ENCODE results near the gene GLIS1.

The GLIS1 gene

GRCh38 chr1:53575141-53575954, 163.6 kb downstream of the GLIS1 start:
- DNase-seq: no peak

- no peak for DNase-seq
Measured at GRCh38 chr1:53574621-53575020, 164.3 kb downstream of the GLIS1 start.

GRCh38 chr1:53573931-53574330, 165.0 kb downstream of the GLIS1 start:
- no peak for DNase-seq

- no peak for DNase-seq
Measured at GRCh38 chr1:53573522-53573921, 165.4 kb downstream of the GLIS1 start.

- DNase-seq: no peak
Measured at GRCh38 chr1:53572815-53573173, 166.2 kb downstream of the GLIS1 start.

- DNase-seq: peak; percentile 80
Measured at GRCh38 chr1:53572065-53572814, 166.7 kb downstream of the GLIS1 start.

GRCh38 chr1:53568540-53568939, 170.4 kb downstream of the GLIS1 start:
- no peak for DNase-seq

- no peak for DNase-seq
Measured at GRCh38 chr1:53567851-53568250, 171.1 kb downstream of the GLIS1 start.

- no peak for DNase-seq
Measured at GRCh38 chr1:53567450-53567849, 171.5 kb downstream of the GLIS1 start.

- DNase-seq: no peak
Measured at GRCh38 chr1:53563611-53564010, 175.4 kb downstream of the GLIS1 start.

- DNase-seq: no peak
Measured at GRCh38 chr1:53562981-53563379, 176.0 kb downstream of the GLIS1 start.

GRCh38 chr1:53562291-53562980, 176.5 kb downstream of the GLIS1 start:
- no peak for DNase-seq

- no peak for DNase-seq
Measured at GRCh38 chr1:53561503-53562105, 177.4 kb downstream of the GLIS1 start.

- no peak for DNase-seq
Measured at GRCh38 chr1:53560581-53561502, 178.1 kb downstream of the GLIS1 start.

GRCh38 chr1:53559854-53560580, 178.9 kb downstream of the GLIS1 start:
- no peak for DNase-seq

GRCh38 chr1:53559391-53559815, 179.6 kb downstream of the GLIS1 start:
- DNase-seq: no peak

- no peak for DNase-seq
Measured at GRCh38 chr1:53558739-53559315, 180.1 kb downstream of the GLIS1 start.

GRCh38 chr1:53557830-53558738, 180.9 kb downstream of the GLIS1 start:
- DNase-seq: no peak

- no peak for DNase-seq
Measured at GRCh38 chr1:53557369-53557768, 181.6 kb downstream of the GLIS1 start.

- DNase-seq: no peak
Measured at GRCh38 chr1:53556657-53557227, 182.2 kb downstream of the GLIS1 start.

Measured in NCI-H2171 (cell line).